Gastroesophageal sphincter (tissue), 4 donors: ENCODE results near the gene RFX7. TPM values are rescaled to one million over a fixed set of nuclear protein-coding genes. Genes with fewer than 3 reads are reported as not detected.
A peak's percentile ranks its signal among the peaks of the same experiment; 100 is the strongest.

Experiments
- ATAC-seq: fragments of 150-250 bp; one replicate; pipeline ENCODE4 v1.9.1; 2016; ENCODE audit warnings: mild to moderate bottlenecking, moderate library complexity
- H3K27ac ChIP-seq, 4 donors: fragments of 200-600 bp; sonication (generic) in 3 of 4; 1 replicate in 3 of 4; 2 replicates in 1 of 4; pipeline ENCODE4 v1.5.1; 2016 to 2019
- H3K27me3 ChIP-seq: fragments of 200-600 bp; sonication (generic); one replicate; pipeline ENCODE4 v1.5.1; 2019
- H3K36me3 ChIP-seq, 2 donors: fragments of 200-600 bp; sonication (generic); one replicate each; pipeline ENCODE4 v1.5.1; 2019; ENCODE audit warnings: control low read depth in 1 of 2
- H3K4me1 ChIP-seq, 3 donors: fragments of 200-600 bp; sonication (generic); 1 replicate in 2 of 3; 2 replicates in 1 of 3; pipeline ENCODE4 v1.5.1; 2016 to 2019; ENCODE audit warnings: control low read depth in 2 of 3
- H3K4me3 ChIP-seq, 2 donors: fragments of 200-600 bp; sonication (generic); one replicate each; pipeline ENCODE4 v1.5.1; 2019; ENCODE audit warnings: mild to moderate bottlenecking in 1 of 2, moderate library complexity in 1 of 2
- H3K9me3 ChIP-seq, 3 donors: fragments of 200-600 bp; sonication (generic); one replicate each; pipeline ENCODE4 v1.5.1; 2017 to 2019; ENCODE audit warnings: control low read depth in 2 of 3
- EP300 ChIP-seq: sonication (generic); formaldehyde crosslinking; IDR thresholded peaks from one replicate; pipeline ENCODE4 v1.6.1; 2017; ENCODE audit warnings: antibody characterized with exemption, mild to moderate bottlenecking
- POLR2A ChIP-seq, 2 donors: fragments of 450-650 bp; IDR thresholded peaks; one replicate each; pipeline ENCODE4 v1.6.1; 2017; ENCODE audit warnings: antibody characterized with exemption in 2 of 2, mild to moderate bottlenecking in 2 of 2, moderate library complexity in 1 of 2
- POLR2AphosphoS5 ChIP-seq: sonication (generic); formaldehyde crosslinking; IDR thresholded peaks from one replicate; pipeline ENCODE4 v1.6.1; 2017; ENCODE audit warnings: antibody characterized with exemption
- WGBS, 2 donors: methylation state at CpG; one replicate each; pipeline ENCODE4 v1.1.5; 2018; ENCODE audit warnings: low coverage in 1 of 2; 5-methylcytosine and 5-hydroxymethylcytosine counted together
- total RNA-seq, 4 donors: library from RNA; depleted of rRNA; stranded (reverse); fragments of >200 nt; gene quantifications; one replicate each; pipeline ENCODE4 v1.1.0, GENCODE V29; 2016
- TF ChIP-seq, protein P1 (sequence below), 4 experiments: fragments of 200-600 bp in 2 of 4; fragments of 450-650 bp in 2 of 4; sonication (generic) in 1 of 4; IDR thresholded peaks; one replicate each; pipeline ENCODE4 v1.5.1; 2017 to 2019; ENCODE audit warnings: antibody characterized with exemption in 4 of 4, mild to moderate bottlenecking in 2 of 4, moderate library complexity in 2 of 4

RFX7 gene
- total RNA-seq, 4 donors from 2014 or later: 5.9 to 8.7 (median 7.2) TPM

DNA sequence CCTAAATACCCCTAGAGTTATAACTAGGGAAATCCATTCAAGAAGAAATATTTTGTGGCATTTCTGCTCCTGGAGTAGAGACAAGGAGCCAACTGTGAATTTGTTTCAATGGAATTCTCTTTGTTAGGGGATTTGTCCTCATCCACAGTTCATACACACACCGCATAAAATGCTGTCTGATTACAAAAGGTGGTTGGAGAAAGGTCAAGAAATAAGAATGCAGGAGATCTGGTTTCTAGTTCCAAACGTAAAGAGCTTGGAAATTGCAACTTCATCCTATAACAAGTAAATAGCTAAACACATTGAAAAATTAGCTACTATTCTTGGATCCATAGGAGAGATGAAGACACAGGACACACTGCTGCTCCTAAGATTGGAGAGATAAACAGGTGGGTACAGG, 184.0 kb downstream of the RFX7 start:
- Histone ChIP-seq H3K27ac (no peak overlapping the region), H3K4me3 (no peak overlapping the region), H3K36me3 (no peaks in the 10 kb centered on the region), H3K27me3 (no peaks in the 10 kb centered on the region), H3K9me3 (peaks cover 0 to 5% (median 0%) of the 10 kb centered on the region in 3 donors), H3K4me1 (no peaks in the 10 kb centered on the region)
- no peak for ATAC-seq
- TF ChIP-seq POLR2AphosphoS5: no peak
- TF ChIP-seq POLR2A (IDR thresholded peaks at IDR 0.05): no peak
- 50 to 83% methylated on average over 1 to 2 of the region's 2 CpGs for WGBS, 2 donors

DNA sequence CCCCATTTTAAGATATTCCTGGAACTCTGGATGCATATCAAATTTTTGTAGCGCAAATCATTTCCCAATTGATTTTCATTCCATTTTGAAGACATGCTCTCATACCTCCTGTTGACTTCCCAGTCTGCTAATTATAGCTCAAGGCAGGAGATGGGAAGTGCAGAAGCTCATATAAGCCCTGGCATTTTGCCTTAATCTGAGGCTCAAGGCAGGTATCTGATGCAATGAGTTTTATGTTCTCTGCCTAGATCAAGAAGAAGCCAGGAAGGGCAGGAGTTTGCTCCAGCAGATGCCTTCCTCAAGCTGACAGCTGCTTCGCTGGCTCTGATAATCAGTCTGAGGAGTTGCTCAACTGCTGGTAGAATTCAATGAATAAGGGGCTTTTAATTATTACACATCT, 184.7 kb downstream of the RFX7 start:
- Histone ChIP-seq H3K36me3 (no peaks in the 10 kb centered on the region), H3K4me1 (no peaks in the 10 kb centered on the region), H3K4me3 (no peak overlapping the region), H3K27me3 (no peaks in the 10 kb centered on the region), H3K9me3 (peaks cover 0 to 5% (median 0%) of the 10 kb centered on the region in 3 donors), H3K27ac (no peak overlapping the region)
- TF ChIP-seq POLR2AphosphoS5 (no peak), POLR2A (IDR thresholded peaks at IDR 0.05) (no peak)
- TF ChIP-seq, protein P1, sequence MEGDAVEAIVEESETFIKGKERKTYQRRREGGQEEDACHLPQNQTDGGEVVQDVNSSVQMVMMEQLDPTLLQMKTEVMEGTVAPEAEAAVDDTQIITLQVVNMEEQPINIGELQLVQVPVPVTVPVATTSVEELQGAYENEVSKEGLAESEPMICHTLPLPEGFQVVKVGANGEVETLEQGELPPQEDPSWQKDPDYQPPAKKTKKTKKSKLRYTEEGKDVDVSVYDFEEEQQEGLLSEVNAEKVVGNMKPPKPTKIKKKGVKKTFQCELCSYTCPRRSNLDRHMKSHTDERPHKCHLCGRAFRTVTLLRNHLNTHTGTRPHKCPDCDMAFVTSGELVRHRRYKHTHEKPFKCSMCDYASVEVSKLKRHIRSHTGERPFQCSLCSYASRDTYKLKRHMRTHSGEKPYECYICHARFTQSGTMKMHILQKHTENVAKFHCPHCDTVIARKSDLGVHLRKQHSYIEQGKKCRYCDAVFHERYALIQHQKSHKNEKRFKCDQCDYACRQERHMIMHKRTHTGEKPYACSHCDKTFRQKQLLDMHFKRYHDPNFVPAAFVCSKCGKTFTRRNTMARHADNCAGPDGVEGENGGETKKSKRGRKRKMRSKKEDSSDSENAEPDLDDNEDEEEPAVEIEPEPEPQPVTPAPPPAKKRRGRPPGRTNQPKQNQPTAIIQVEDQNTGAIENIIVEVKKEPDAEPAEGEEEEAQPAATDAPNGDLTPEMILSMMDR (IDR thresholded peaks at IDR 0.05): no peak
- no peak for ATAC-seq
- 69 to 83% methylated on average over 2 of the region's 2 CpGs for WGBS, 2 donors

DNA sequence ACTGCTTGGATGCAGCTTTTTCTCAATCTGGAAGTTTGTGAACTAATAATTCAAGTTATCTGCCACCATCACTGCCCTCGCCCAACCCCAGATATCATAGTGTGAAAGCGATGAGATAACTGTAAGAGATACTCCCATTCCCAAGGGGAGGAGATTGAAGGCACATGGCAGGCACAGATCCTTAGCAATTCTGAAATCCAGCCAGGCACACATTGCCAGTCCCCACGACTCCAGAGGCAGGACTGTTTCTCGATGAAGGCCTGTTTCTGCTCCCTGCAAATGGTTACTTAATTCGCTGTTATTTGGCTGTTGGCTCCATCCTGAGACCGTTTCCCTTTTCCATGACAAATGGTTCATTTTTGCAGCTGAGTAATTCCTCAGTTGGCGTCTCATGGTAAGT, 187.1 kb downstream of the RFX7 start:
- no peak for ATAC-seq
- no peak for TF ChIP-seq POLR2A (IDR thresholded peaks at IDR 0.05)
- H3K27me3 ChIP-seq: no peaks in the 10 kb centered on the region
- H3K4me1 ChIP-seq: no peaks in the 10 kb centered on the region
- WGBS, 2 donors: 73 to 75% methylated on average over 3 to 7 of the region's 7 CpGs
- H3K4me3 ChIP-seq: no peak overlapping the region
- no peaks in the 10 kb centered on the region for H3K36me3 ChIP-seq
- H3K27ac ChIP-seq: no peak overlapping the region
- peaks cover 0 to 5% (median 0%) of the 10 kb centered on the region in 3 donors for H3K9me3 ChIP-seq

DNA sequence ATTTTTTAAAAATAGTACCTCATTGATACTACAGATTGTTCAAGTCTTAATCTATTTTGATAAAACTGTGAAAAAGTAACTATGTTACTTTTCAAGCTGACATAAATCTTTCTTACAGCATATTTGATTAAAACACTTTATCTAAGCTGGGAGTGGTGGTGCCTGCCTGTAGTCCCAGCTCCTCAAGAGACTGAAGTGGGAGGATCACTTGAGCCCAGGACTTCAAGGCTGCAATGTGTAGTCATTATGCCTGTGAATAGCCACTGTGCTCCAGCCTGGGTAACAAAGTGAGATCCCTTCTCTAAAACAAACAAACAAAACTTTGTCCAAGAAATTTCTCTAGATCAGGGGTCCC, 190.7 kb downstream of the RFX7 start:
- H3K4me3 ChIP-seq: no peak overlapping the region
- peaks cover 0 to 6% (median 0%) of the 10 kb centered on the region in 3 donors for H3K4me1 ChIP-seq
- TF ChIP-seq EP300: no peak
- TF ChIP-seq POLR2A (IDR thresholded peaks at IDR 0.05): no peak
- TF ChIP-seq POLR2AphosphoS5: no peak
- TF ChIP-seq, protein P1 (IDR thresholded peaks at IDR 0.05): no peak
- no peaks in the 10 kb centered on the region for H3K36me3 ChIP-seq
- no peak overlapping the region for H3K27ac ChIP-seq
- no peaks in the 10 kb centered on the region for H3K27me3 ChIP-seq
- H3K9me3 ChIP-seq: no peaks in the 10 kb centered on the region
- no peak for ATAC-seq

DNA sequence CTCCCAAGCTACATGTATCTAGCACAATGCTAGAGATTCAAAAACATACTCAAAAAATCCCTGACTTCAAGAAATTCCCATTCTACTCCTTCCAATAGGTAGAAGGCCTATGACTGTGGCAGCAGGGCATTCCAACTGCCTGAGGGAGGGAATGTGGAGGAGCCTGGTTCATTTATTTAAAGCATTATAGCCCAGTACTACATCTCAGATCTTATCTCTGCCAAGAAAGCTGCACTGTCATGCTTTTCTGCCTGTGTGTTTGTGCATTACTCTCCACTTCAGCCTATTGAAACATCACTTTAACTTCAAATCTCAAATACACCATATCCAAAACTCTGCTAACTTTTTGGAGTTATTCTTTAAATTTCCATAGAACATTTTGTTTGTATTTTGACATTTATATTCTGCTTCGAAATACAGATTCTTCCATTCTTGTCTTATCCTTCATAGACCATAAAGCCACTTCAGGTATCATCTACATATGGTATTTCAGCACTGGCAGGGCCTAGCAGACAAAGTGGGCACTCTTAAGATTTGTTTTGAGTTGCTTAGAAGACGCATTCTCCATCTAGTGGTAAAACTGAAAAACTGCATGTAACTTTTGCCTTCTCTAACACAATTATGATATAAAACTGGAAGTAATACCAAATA, 191.2 kb downstream of the RFX7 start:
- Histone ChIP-seq H3K36me3 (no peaks in the 10 kb centered on the region), H3K4me3 (no peak overlapping the region), H3K9me3 (no peaks in the 10 kb centered on the region), H3K27me3 (no peaks in the 10 kb centered on the region), H3K27ac (no peak overlapping the region), H3K4me1 (peaks cover 0 to 6% (median 0%) of the 10 kb centered on the region in 3 donors)
- TF ChIP-seq, protein P1 (IDR thresholded peaks at IDR 0.05): peak; percentile 64 to 79 (median 74)
- TF ChIP-seq POLR2AphosphoS5: no peak
- no peak for TF ChIP-seq POLR2A (IDR thresholded peaks at IDR 0.05)
- WGBS, 2 donors: 0 to 6% methylated on average over 2 of the region's 2 CpGs
- ATAC-seq: peak; percentile 43

DNA sequence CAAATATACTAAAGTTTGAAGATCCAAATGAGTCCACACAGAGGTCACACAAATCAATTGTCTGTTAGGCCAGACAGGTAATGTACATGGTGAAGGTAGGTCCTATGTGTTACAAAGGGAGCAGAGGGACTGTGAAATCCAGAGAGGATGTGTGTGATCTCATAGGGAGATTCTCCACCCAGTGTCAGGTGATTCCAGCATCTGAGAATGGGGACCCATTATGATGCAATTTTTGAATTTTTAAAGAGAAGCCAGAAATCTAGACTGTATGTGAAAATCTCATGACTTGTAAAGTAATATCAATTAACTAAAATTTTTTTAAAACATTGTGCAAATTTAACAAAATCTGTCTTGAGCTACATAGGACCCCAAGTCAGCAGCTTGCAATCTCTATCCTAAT, 192.0 kb downstream of the RFX7 start:
- Histone ChIP-seq H3K4me1 (peaks cover 0 to 6% (median 0%) of the 10 kb centered on the region in 3 donors), H3K4me3 (no peak overlapping the region), H3K27ac (no peak overlapping the region), H3K27me3 (no peaks in the 10 kb centered on the region), H3K9me3 (no peaks in the 10 kb centered on the region), H3K36me3 (no peaks in the 10 kb centered on the region)
- no peak for ATAC-seq
- TF ChIP-seq EP300 (no peak), POLR2A (IDR thresholded peaks at IDR 0.05) (no peak), POLR2AphosphoS5 (no peak)
- TF ChIP-seq, protein P1 (IDR thresholded peaks at IDR 0.05): no peak
